ENCODE measurements around the gene PER1. TPM values are rescaled to one million over a fixed set of nuclear protein-coding genes. Genes with fewer than 3 reads are reported as not detected.

PER1 gene
- total and polyA plus RNA-seq, 2 of the 13 experiments (the other 11 are each of a cell fraction or from before 2014, with no cell fraction given) = 2.6 to 3.6 TPM

- TF ChIP-seq, protein P1, sequence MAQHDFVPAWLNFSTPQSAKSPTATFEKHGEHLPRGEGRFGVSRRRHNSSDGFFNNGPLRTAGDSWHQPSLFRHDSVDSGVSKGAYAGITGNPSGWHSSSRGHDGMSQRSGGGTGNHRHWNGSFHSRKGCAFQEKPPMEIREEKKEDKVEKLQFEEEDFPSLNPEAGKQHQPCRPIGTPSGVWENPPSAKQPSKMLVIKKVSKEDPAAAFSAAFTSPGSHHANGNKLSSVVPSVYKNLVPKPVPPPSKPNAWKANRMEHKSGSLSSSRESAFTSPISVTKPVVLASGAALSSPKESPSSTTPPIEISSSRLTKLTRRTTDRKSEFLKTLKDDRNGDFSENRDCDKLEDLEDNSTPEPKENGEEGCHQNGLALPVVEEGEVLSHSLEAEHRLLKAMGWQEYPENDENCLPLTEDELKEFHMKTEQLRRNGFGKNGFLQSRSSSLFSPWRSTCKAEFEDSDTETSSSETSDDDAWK (CRISPR knock-in tag; IDR thresholded peaks at IDR 0.05) = no peak
- peak; percentile 91 for TF ChIP-seq RBM22 (optimal IDR thresholded peaks at IDR 0.05; ENCODE audit: low read length)
- TF ChIP-seq ZNF770 (CRISPR knock-in tag; IDR thresholded peaks at IDR 0.05) = no peak
- TF ChIP-seq ZNF33A (CRISPR knock-in tag; IDR thresholded peaks at IDR 0.05; ENCODE audit: borderline replicate concordance) = no peak
- no peak for TF ChIP-seq RNF2 (conservative IDR thresholded peaks at IDR 0.05; ENCODE audit: low read depth)
- TF ChIP-seq PRPF4 (IDR thresholded peaks at IDR 0.05; ENCODE audit: low read depth, low read length, poor library complexity, severe bottlenecking) = peak; percentile 90
- peak; percentile 80 for TF ChIP-seq ZNF546 (CRISPR knock-in tag; conservative IDR thresholded peaks at IDR 0.05)
- peak; percentile 84; the same call in 1 of the 2 replicates for TF ChIP-seq SMAD3 (CRISPR knock-in tag; IDR thresholded peaks at IDR 0.05)
- TF ChIP-seq NFE2L1 (CRISPR knock-in tag; IDR thresholded peaks at IDR 0.05; ENCODE audit: borderline replicate concordance) = no peak
- no peak for TF ChIP-seq ZC3H4 (CRISPR knock-in tag; IDR thresholded peaks at IDR 0.05; ENCODE audit: borderline replicate concordance)
- TF ChIP-seq ZNF670 (CRISPR knock-in tag; IDR thresholded peaks at IDR 0.05; ENCODE audit: borderline replicate concordance) = no peak
- no peak for TF ChIP-seq ZFP82 (CRISPR knock-in tag; IDR thresholded peaks at IDR 0.05; ENCODE audit: borderline replicate concordance)
- no peak for TF ChIP-seq HDAC2 (CRISPR knock-in tag; IDR thresholded peaks at IDR 0.05)
- TF ChIP-seq ZBTB39 (CRISPR knock-in tag; IDR thresholded peaks at IDR 0.05) = 0 out of 2 replicates have a peak, but pooled peaks have one; percentile 37
- TF ChIP-seq PHF20 (CRISPR knock-in tag; IDR thresholded peaks at IDR 0.05) = 0 out of 2 replicates have a peak, but pooled peaks have one; percentile 24
- TF ChIP-seq SRSF4 (IDR thresholded peaks at IDR 0.05; ENCODE audit: low read depth, low read length, poor library complexity, severe bottlenecking) = no peak
- TF ChIP-seq MED13 (CRISPR knock-in tag; IDR thresholded peaks at IDR 0.05) = peak; percentile 44; the same call in 1 of the 2 replicates
- TF ChIP-seq BRD4 (CRISPR knock-in tag; IDR thresholded peaks at IDR 0.05) = peak; percentile 62; the same call in 1 of the 2 replicates
- no peak for TF ChIP-seq KLF9 (CRISPR knock-in tag; IDR thresholded peaks at IDR 0.05; ENCODE audit: low read depth)
- TF ChIP-seq HMG20A (CRISPR knock-in tag; IDR thresholded peaks at IDR 0.05; ENCODE audit: borderline replicate concordance) = no peak; the same call in 1 of the 2 replicates
- TF ChIP-seq ZNF234 (CRISPR knock-in tag; conservative IDR thresholded peaks at IDR 0.05) = no peak
- no peak for TF ChIP-seq KAT2B (IDR thresholded peaks at IDR 0.05; ENCODE audit: borderline replicate concordance, low read depth, low read length)
Observed at GRCh38 chr17:8186787-8187516, 34.7 kb upstream of the PER1 start (continued).

Data from HepG2 (cell line).